Left ventricle myocardium inferior (tissue), 1 donor: ENCODE measurements around the gene EIPR1. TPM values are rescaled to one million over a fixed set of nuclear protein-coding genes. Genes with fewer than 3 reads are reported as not detected.

Experiments
- DNase-seq: peaks from one replicate; pipeline ENCODE4 v3.0.0-alpha.2; 2020
- H3K27ac ChIP-seq: fragments of 200-600 bp; replicated peaks from 2 replicates; pipeline ENCODE4 v1.8.0; 2021
- H3K27me3 ChIP-seq: fragments of 200-600 bp; 2 replicates; pipeline ENCODE4 v1.8.0; 2021; ENCODE audit warnings: low read depth
- H3K36me3 ChIP-seq: fragments of 200-600 bp; 2 replicates; pipeline ENCODE4 v1.8.0; 2021
- H3K4me1 ChIP-seq: fragments of 200-600 bp; 2 replicates; pipeline ENCODE4 v1.8.0; 2021
- H3K4me3 ChIP-seq: fragments of 200-600 bp; 2 replicates; pipeline ENCODE4 v1.8.0; 2021; ENCODE audit warnings: mild to moderate bottlenecking, moderate library complexity
- H3K9me3 ChIP-seq: fragments of 200-600 bp; replicated peaks from 2 replicates; pipeline ENCODE4 v1.8.0; 2021
- CTCF ChIP-seq: fragments of 200-600 bp; IDR thresholded peaks from 2 replicates; pipeline ENCODE4 v1.8.0; 2021; ENCODE audit warnings: antibody characterized with exemption, mild to moderate bottlenecking, borderline replicate concordance
- intact Hi-C: fragments of 100-400 bp; cut with micrococcal nuclease; formaldehyde crosslinking; loops from one replicate; pipeline ENCODE4 v1.11.0; 2022
- total RNA-seq: library from RNA; stranded (reverse); fragmentation: NEBNext Ultra II Directional; extraction: Animal tissue kit (Norgen Biotek cat#: 25700); gene quantifications from one replicate; pipeline ENCODE4 v1.2.1, GENCODE V29; 2021
- donor health status: DM: no; HTN: yes; CAD: no; lungs with severe emphysema.

EIPR1 gene
- total RNA-seq, 1 donor from 2014 or later, result 12.2 TPM

DNA sequence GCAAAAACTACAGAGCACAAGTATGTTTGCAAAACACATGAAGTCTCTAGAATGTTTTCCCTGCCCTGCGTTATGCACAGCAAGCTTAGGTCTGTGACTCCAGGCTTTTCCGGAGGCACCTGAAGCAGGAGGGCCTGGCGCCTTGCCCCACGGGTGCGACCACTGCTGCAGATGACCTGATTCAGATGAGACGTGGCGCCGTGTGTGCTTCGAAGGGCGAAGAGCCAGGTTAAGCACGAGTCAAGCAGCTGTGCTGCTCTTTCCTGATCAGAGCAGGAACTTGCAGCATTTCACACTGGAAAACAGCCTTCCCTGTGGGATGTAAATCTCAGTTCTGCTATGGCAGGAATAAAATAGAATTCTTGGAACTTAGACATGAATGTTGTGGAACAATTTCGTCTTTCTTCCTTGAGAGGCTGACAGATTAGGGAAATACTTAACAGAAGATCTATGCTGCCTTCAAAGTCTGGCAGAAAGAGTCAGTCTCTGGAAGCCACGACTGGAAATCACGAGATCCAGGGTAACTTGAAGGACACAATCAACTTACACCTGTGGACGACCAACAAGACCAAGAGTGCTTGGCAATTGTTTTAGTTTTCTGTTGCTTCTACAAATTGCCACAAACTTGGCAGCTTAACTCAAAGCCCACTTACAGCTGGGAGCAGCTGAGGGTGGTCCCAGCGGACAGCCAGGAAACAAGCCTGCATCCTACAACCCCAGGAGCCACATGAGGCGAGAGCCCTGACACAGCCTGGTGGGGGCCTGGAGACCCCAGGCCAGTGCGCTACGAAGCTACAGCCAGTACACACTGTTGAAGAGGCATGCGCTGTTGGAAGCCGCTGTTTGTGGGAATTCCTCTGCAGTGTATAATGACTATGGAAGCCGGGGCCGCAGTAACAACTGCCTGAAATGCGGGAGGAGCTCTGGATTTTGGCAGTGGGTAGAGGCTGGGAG is 42.9 kb downstream of the EIPR1 start:
- H3K27ac ChIP-seq, result peak overlapping the region; percentile 15
- TF ChIP-seq CTCF, result no peak
- no peaks in the 10 kb centered on the region for H3K9me3 ChIP-seq
- H3K27me3 ChIP-seq, result no peaks in the 10 kb centered on the region
- intact Hi-C loops, result no loop called here
- peaks cover 3% of the 10 kb centered on the region for H3K36me3 ChIP-seq
- no peak overlapping the region for H3K4me3 ChIP-seq
- DNase-seq, result no peak
- H3K4me1 ChIP-seq, result peaks cover 4% of the 10 kb centered on the region

DNA sequence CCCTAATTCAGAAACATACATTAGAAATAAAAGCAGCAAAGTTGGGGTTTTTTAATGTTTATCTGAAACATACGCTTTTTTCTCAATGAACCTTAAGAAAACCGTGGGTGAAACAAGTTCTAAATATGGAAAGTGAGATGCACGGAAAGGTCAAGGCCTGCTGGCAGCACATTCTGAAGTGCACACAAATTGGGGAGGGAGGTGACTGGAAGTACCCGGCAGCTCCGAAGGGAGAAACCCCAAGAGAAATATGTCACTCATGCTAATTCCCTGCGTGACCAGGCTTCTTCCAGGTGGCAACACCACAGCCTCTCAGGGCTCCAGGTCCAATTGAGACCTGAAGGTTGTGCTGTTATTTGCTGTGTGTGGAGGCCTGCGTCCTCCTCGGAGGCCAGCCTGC is 45.5 kb downstream of the EIPR1 start:
- Histone ChIP-seq H3K4me3 (no peak overlapping the region), H3K27me3 (no peaks in the 10 kb centered on the region), H3K9me3 (no peaks in the 10 kb centered on the region), H3K27ac (no peak overlapping the region), H3K36me3 (peaks cover 3% of the 10 kb centered on the region), H3K4me1 (peaks cover 4% of the 10 kb centered on the region)
- no peak for TF ChIP-seq CTCF
- no peak for DNase-seq
- intact Hi-C loops, result no loop called here

- TF ChIP-seq CTCF, result no peak
- intact Hi-C loops, result no loop called here
- peaks cover 4% of the 10 kb centered on the region for H3K4me1 ChIP-seq
- no peaks in the 10 kb centered on the region for H3K9me3 ChIP-seq
- H3K27me3 ChIP-seq, result no peaks in the 10 kb centered on the region
- no peak overlapping the region for H3K27ac ChIP-seq
- H3K36me3 ChIP-seq, result peaks cover 3% of the 10 kb centered on the region
- no peak for DNase-seq
- H3K4me3 ChIP-seq, result no peak overlapping the region
These were observed 48.1 kb downstream of the EIPR1 start for GRCh38 chr2:3329491-3329890.

- no peak for DNase-seq
- intact Hi-C loops, result no loop called here
- Histone ChIP-seq H3K4me3 (no peak overlapping the region), H3K4me1 (no peaks in the 10 kb centered on the region), H3K27ac (no peak overlapping the region), H3K9me3 (no peaks in the 10 kb centered on the region), H3K36me3 (peaks cover 3% of the 10 kb centered on the region), H3K27me3 (no peaks in the 10 kb centered on the region)
- TF ChIP-seq CTCF, result no peak
These were observed 50.7 kb downstream of the EIPR1 start for GRCh38 chr2:3326871-3327270.

DNA sequence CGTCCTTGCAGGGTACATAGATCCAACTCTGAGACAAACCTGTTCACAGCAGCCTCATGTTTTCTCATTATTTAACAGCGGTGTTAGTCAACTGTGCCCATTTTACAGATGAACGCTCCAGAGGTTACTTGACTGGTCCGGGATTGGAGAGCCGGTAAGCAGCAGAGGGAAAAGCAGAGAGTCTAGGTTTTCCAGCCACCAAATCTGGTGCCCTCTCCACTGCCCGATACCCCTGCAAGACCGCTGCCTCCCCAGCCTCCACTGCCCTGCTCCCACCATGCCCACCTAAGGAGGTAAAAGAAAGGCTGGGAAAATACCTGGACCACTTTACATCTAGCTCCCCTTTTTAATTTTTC is 51.5 kb downstream of the EIPR1 start:
- no peak for DNase-seq
- no peak overlapping the region for H3K4me3 ChIP-seq
- H3K9me3 ChIP-seq, result no peaks in the 10 kb centered on the region
- H3K27ac ChIP-seq, result no peak overlapping the region
- no peaks in the 10 kb centered on the region for H3K27me3 ChIP-seq
- intact Hi-C loops, result no loop called here
- H3K36me3 ChIP-seq, result peaks cover 3% of the 10 kb centered on the region
- no peaks in the 10 kb centered on the region for H3K4me1 ChIP-seq
- TF ChIP-seq CTCF, result no peak
